Heart left ventricle (tissue), 16 donors: ENCODE results near the gene PPIF. TPM values are rescaled to one million over a fixed set of nuclear protein-coding genes. Genes with fewer than 3 reads are reported as not detected.

Source experiments
- ATAC-seq, 4 donors: fragments of 200-7000 bp; cut with Tn5 transposase; one replicate each; pipeline ENCODE4 v1.9.1; 2020 to 2022; ENCODE audit warnings: moderate library complexity in 4 of 4, mild to moderate bottlenecking in 3 of 4, moderate number of reproducible peaks in 1 of 4
- DNase-seq, 5 donors: peaks; one replicate each; pipeline ENCODE4 v3.0.0-alpha.2; 2020
- H3K27ac ChIP-seq, 12 donors: fragments of 200-600 bp; sonication (generic) in 4 of 12; one replicate each; pipeline versions ENCODE4 v1.5.0 to v1.8.0; 2016 to 2022; ENCODE audit warnings: mild to moderate bottlenecking in 2 of 12
- H3K27me3 ChIP-seq, 9 donors: fragments of 200-600 bp; sonication (generic) in 2 of 9; one replicate each; pipeline versions ENCODE4 v1.5.1 to v1.8.0; 2016 to 2022; ENCODE audit warnings: mild to moderate bottlenecking in 3 of 9
- H3K36me3 ChIP-seq, 9 donors: fragments of 200-600 bp; sonication (generic) in 2 of 9; one replicate each; pipeline versions ENCODE4 v1.5.0 to v1.8.0; 2018 to 2022; ENCODE audit warnings: mild to moderate bottlenecking in 2 of 9
- H3K4me1 ChIP-seq, 12 donors: fragments of 200-600 bp; sonication (generic) in 4 of 12; one replicate each; pipeline versions ENCODE4 v1.5.0 to v1.8.0; 2016 to 2022; ENCODE audit warnings: mild to moderate bottlenecking in 3 of 12
- H3K4me3 ChIP-seq, 12 donors: fragments of 200-600 bp; sonication (generic) in 4 of 12; one replicate each; pipeline versions ENCODE4 v1.5.0 to v1.8.0; 2017 to 2022; ENCODE audit warnings: mild to moderate bottlenecking in 9 of 12, moderate library complexity in 4 of 12
- H3K9me3 ChIP-seq, 12 donors: fragments of 200-600 bp; sonication (generic) in 4 of 12; one replicate each; pipeline versions ENCODE4 v1.5.0 to v1.8.0; 2016 to 2022; ENCODE audit warnings: mild to moderate bottlenecking in 1 of 12
- CTCF ChIP-seq, 12 donors: fragments of 200-600 bp; sonication (generic) in 4 of 12; IDR thresholded peaks; one replicate each; pipeline versions ENCODE4 v1.5.0 to v1.8.0; 2018 to 2022; ENCODE audit warnings: antibody characterized with exemption in 12 of 12, mild to moderate bottlenecking in 5 of 12
- POLR2A ChIP-seq, 2 donors: fragments of 450-650 bp; IDR thresholded peaks; one replicate each; pipeline ENCODE4 v1.6.1; 2017; ENCODE audit warnings: antibody characterized with exemption in 2 of 2, mild to moderate bottlenecking in 2 of 2, moderate library complexity in 2 of 2
- WGBS, 4 donors: extraction: QIAGEN DNeasy Blood & Tissue Kit in 2 of 4; methylation state at CpG; one replicate each; pipeline versions ENCODE4 v1.1.5 to v1.1.7; 2013 to 2018; 5-methylcytosine and 5-hydroxymethylcytosine counted together
- intact Hi-C, 10 donors: fragments of 100-400 bp; cut with DNase I; formaldehyde crosslinking; loops; one replicate each; pipeline versions ENCODE4 v1.11.1 to v1.14.2; 2022
- polyA plus RNA-seq, 2 donors: library from polyadenylated mRNA; stranded (reverse); fragments of 200-250 nt; gene quantifications; one replicate each; pipeline ENCODE4 v1.2.3, GENCODE V29; 2013
- total RNA-seq, 9 donors: library from RNA; depleted of rRNA in 2 of 9; stranded (reverse); fragments of >200 nt in 2 of 9; fragmentation: NEBNext Ultra II Directional in 3 of 9; extraction: Animal tissue kit (Norgen Biotek cat#: 25700) in 3 of 9; gene quantifications; one replicate each; pipeline versions ENCODE4 v1.1.0 to v1.2.4, GENCODE V29; 2016 to 2023
- donor health status: ischemic (EF 13 %, LVEDD 7.1; RV severe dilation, severe dysfunction).
- donor health status: healthy with polysubstance abuse.
- donor health status: DM: no; HTN: yes; CAD: no.
- donor health status: DM: no; HTN: no; CAD: no.
- donor health status: ischemic (EF 25% LVEDD 6.9; RV normal size, moderate dysfunction).
- donor health status: ischemic (EF 25% LVEDD 5.7; RV mildly dilated, moderate dysfunction).
- donor health status: healthy.
- donor health status: DM: yes; HTN: yes; CAD: no.
- donor health status: ischemic (EF 35%, LVEDD 5.7; RV mildly dilated, moderate dysfunction).
- donor health status: nonischemic (EF 11% LVEDD 7.7; RV severe dilation, severe dysfunction).
- donor health status: DM: yes; HTN: yes; CAD: no.
- donor health status: PGD.
- donor health status: ischemic (EF 29% LVEDD 5.4; RV normal size, mild dysfunction).
- donor health status: nonischemic (EF 23%, LVEDD 6.1; RV moderate dilation, normal function).

PPIF gene
- total and polyA plus RNA-seq, 11 donors: 82.8 to 193 (median 128) TPM

GRCh38 chr10:79381804-79382221 lies 34.5 kb downstream of the PPIF start:
- intact Hi-C loops: loop anchor here in 3 of 10 donors (2.0 to 10.0 kb wide), 3 partner anchors 63 to 65 kb away; partner anchors contain the start of gene ZCCHC24 (in 2 of the 3)
- 19 to 35% (median 31%) methylated on average over 10 to 11 of the region's 11 CpGs for WGBS, 4 donors
- H3K36me3 ChIP-seq: peaks cover 0 to 26% (median 19%) of the 10 kb centered on the region in 9 donors
- peak overlapping the region in 10 of 12 donors; percentile 51 to 84 (median 68) for H3K27ac ChIP-seq
- no peaks in the 10 kb centered on the region for H3K27me3 ChIP-seq
- H3K4me1 ChIP-seq: peaks cover 11 to 43% (median 39%) of the 10 kb centered on the region in 12 donors
- ATAC-seq (peak; percentile 68 to 85 (median 75)), DNase-seq (peak; percentile 73 to 89 (median 80))
- TF ChIP-seq CTCF (IDR thresholded peaks at IDR 0.05) (no peak), POLR2A (IDR thresholded peaks at IDR 0.05) (no peak)
- no peaks in the 10 kb centered on the region for H3K9me3 ChIP-seq
- H3K4me3 ChIP-seq: no peak overlapping the region

- DNase-seq (peak in 3 of 5 donors; percentile 17 to 56 (median 53)), ATAC-seq (peak in 1 of 4 donors; percentile 5)
These were observed 35.2 kb downstream of the PPIF start for GRCh38 chr10:79382491-79382941.

GRCh38 chr10:79383974-79384606 lies 36.8 kb downstream of the PPIF start:
- DNase-seq (peak in 3 of 5 donors; percentile 16 to 61 (median 28)), ATAC-seq (no peak)
- H3K27ac ChIP-seq: peak overlapping the region in 1 of 12 donors; percentile 45
- peaks cover 11 to 55% (median 42%) of the 10 kb centered on the region in 12 donors for H3K4me1 ChIP-seq
- intact Hi-C loops: loop anchor here in 2 of 10 donors (5.0 to 10.0 kb wide), 2 partner anchors 61 to 63 kb away; partner anchors contain the start of gene ZCCHC24 (in 2 of the 2)
- 82 to 86% (median 84%) methylated on average over 12 of the region's 12 CpGs for WGBS, 4 donors
- H3K27me3 ChIP-seq: no peaks in the 10 kb centered on the region
- peaks cover 0 to 49% (median 26%) of the 10 kb centered on the region in 9 donors for H3K36me3 ChIP-seq
- no peak overlapping the region for H3K4me3 ChIP-seq
- TF ChIP-seq CTCF (IDR thresholded peaks at IDR 0.05) (no peak), POLR2A (IDR thresholded peaks at IDR 0.05) (no peak)
- no peaks in the 10 kb centered on the region for H3K9me3 ChIP-seq

More at GRCh38 chr10:79382491-79382941, 35.2 kb downstream of the PPIF start:
- H3K4me1 ChIP-seq: peaks cover 11 to 43% (median 39%) of the 10 kb centered on the region in 12 donors
- H3K27ac ChIP-seq: peak overlapping the region in 10 of 12 donors; percentile 51 to 84 (median 68)
- peaks cover 0 to 33% (median 26%) of the 10 kb centered on the region in 9 donors for H3K36me3 ChIP-seq
- H3K4me3 ChIP-seq: no peak overlapping the region
- 58 to 69% (median 65%) methylated on average over 18 of the region's 18 CpGs for WGBS, 4 donors
- no peaks in the 10 kb centered on the region for H3K9me3 ChIP-seq
- intact Hi-C loops: loop anchor here in 2 of 10 donors (5.0 to 10.0 kb wide), 2 partner anchors 62 to 65 kb away; partner anchors contain the start of gene ZCCHC24 (in 2 of the 2)
- no peak for TF ChIP-seq POLR2A (IDR thresholded peaks at IDR 0.05)
- TF ChIP-seq CTCF (IDR thresholded peaks at IDR 0.05): no peak
- H3K27me3 ChIP-seq: no peaks in the 10 kb centered on the region
